GM18858 (cell line): ENCODE measurements around the gene PTDSS2.
"Not testable (repeated sequence)": the region's sequence is repeated elsewhere in the genome, so short reads cannot be mapped to it uniquely, and the experiment has no call there.

Source experiments
- ATAC-seq: cut with Tn5 transposase; IDR thresholded peaks from one replicate; pipeline ENCODE4 v1.9.1; 2021; ENCODE audit not compliant: unreplicated experiment

The PTDSS2 gene

GRCh38 chr11:429931-430456 is 20.1 kb upstream of the PTDSS2 start:
- ATAC-seq, result no peak

- no peak for ATAC-seq
Measured at GRCh38 chr11:431921-432320, 18.2 kb upstream of the PTDSS2 start.

GRCh38 chr11:432501-433100 is 17.5 kb upstream of the PTDSS2 start:
- ATAC-seq, result no peak

GRCh38 chr11:433111-433510 is 17.0 kb upstream of the PTDSS2 start:
- ATAC-seq, result no peak

GRCh38 chr11:433641-434040 is 16.4 kb upstream of the PTDSS2 start:
- no peak for ATAC-seq

GRCh38 chr11:434496-434895 is 15.6 kb upstream of the PTDSS2 start:
- no peak for ATAC-seq

DNA sequence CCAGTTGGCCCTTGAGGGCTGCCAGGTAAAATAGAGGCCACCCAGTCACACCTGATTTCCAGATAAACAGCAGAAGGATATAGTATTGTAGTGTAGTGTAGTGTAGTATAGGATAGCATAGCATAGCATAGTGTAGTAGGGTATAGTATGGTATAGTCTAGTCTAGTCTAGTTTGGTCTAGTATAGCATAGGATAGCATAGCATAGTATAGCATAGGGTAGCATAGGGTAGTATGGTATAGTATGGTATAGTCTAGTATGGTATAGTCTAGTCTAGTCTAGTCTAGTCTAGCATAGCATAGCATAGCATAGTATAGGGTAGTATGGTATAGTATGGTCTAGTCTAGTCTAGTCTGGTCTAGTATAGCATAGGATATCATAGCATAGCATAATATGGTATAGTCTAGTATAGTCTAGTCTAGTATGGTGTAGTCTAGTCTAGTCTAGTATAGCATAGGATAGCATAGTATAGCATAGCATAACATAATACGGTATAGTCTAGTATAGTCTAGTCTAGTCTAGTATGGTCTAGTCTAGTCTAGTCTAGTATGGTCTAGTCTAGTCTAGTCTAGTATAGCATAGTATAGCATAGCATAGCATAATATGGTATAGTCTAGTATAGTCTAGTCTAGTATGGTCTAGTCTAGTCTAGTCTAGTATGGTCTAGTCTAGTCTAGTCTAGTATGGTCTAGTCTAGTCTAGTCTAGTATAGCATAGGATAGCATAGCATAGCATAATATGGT is 14.9 kb upstream of the PTDSS2 start:
- ATAC-seq, result not testable (repeated sequence)

DNA sequence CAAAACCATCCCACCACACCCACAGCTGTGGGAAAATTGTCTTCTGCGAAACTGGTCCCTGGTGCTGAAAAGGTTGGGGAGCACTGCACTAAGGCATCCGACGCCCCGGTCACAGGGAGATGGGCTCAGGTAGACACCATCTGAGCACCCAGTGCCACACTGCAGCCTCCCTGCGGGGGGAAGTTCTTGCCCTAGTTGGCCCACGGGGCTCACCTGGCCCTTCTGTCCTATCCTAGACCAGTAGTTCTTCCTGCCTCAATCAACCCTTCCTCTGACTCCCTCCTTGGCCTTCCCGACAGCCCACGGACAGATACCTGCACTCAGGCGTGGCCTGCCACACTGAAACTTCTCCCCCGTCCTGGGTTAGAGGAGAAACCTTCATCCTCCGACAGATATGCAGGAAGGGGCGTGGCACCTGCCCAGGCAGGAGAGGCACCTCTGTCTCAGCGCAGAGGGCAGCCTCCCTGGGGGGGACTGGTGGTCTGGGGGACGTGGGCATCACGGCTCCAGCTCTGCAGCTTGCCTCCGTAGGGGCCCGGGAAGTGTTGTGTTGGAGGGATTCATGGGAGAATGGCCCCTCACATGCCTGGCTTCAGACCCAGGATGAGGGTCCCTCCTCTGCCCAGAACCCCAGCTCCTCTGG is 12.7 kb upstream of the PTDSS2 start:
- no peak for ATAC-seq

DNA sequence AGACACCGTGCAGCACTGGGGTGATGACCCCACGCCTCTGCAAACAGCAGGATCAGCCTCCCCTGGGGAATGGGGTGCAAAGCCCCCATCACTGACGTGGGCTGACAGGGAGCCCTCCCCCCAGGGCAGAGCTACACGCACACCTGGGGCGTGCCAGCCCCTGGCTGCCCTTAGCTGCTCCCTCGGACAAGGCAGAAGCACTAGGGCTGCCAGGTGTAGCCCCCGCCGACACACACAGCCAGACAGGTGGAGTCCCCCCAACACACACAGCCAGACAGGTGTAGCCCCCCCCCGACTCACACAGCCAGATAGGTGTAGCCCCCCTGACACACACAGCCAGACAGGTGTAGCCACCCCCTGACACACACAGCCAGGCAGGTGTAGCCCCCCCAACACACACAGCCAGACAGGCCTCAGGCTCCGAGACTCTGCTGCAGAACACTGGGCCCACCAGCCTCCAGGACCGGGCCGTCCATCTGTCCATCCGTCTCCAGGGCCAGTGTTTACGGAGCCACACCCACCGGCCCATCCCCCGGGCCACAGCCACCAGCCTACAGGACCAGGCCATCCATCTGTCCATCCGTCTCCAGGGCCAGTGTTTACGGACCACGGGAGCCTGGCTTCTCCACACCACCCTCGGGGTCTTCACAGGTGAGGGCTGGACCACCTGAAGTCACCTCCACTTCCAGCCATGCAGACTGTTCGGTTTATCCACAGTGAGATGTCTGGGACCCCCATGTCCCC is 11.8 kb upstream of the PTDSS2 start:
- no peak for ATAC-seq

DNA sequence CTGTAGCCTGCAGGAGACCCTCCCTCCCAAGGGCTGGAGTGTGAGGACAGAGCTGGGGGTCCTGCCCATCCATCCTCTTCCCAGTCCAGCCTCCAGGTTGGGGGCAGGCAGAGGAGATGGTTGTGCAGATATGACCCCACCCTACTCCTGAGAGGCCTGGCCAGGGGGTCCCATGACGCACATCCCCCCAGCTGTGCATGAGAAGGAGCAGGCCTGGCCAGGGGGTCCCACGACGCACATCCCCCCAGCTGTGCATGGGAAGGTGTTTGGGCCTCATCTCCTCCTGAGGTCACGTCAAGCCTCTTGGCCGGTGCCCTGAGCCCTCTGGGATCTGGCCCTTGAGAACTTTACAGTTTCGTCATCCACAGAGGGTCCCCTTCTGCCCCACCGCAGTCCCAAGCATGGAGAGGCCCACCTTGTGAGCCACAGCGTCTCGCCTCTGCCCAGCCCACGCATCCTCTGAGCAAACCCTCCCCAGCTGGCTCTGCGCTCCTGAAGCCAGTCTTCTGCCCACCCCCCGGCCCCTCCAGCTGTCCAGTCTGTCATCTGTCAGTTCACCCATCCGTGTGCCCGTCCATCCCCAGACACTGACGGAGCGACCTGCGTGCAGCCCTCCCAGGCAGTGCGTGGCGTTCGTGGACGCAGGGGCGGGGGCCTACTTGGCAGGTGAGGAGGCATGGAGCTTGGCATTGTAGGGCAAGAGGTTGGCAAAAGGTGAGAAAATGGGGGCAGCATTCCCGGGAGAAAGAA is 10.6 kb upstream of the PTDSS2 start:
- no peak for ATAC-seq

GRCh38 chr11:440065-441042 is 9.7 kb upstream of the PTDSS2 start:
- ATAC-seq, result no peak

GRCh38 chr11:441043-441417 is 9.0 kb upstream of the PTDSS2 start:
- ATAC-seq, result no peak

DNA sequence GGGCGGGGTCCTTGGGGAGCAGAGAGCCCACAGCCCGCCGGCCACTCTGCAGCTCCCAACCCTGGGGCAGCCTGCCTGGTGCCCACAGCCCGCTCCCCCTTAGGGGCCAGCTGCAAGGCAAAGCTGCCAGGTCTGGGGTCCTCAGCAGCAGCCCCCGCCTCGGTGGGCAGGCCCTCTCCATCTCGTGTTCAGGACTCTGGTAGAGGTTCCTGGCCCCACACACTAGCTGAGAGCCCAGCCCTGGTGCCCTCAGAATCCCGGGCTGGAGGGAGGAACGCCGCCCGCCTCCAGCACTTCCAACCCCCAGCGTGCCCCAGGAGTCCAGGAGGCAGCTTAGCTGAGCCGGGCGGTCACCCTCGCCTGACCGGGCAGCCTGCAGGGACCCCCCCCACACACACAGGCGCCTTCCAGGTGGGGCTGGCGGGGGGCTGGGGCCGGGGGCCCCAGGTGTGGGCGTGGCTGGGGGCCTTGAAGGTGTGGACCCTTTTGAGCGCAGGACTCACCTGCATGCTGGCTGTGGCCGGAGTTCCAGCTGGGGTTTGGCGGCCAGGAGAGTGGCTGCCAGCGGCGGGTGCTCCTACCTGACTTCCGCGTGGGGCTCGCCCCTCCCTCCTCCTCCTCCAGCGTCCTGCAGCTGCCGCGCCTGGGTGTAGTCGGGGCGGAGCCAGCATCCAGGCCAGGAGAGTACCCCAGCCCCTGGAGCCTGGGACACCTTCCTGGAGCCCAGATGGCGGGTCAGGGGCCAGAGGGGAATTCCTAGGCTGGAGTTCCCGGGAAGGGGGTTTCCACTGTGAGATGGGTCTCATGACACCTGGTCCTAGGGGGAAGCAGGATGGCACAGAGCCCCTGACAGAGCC is 8.4 kb upstream of the PTDSS2 start, which contains the start of gene ANO9:
Gene ANO9 (minus strand): TSS at position 594 of the 857 bp plus-strand sequence. CDS start 85 bp downstream, at position 509.
- no peak for ATAC-seq

DNA sequence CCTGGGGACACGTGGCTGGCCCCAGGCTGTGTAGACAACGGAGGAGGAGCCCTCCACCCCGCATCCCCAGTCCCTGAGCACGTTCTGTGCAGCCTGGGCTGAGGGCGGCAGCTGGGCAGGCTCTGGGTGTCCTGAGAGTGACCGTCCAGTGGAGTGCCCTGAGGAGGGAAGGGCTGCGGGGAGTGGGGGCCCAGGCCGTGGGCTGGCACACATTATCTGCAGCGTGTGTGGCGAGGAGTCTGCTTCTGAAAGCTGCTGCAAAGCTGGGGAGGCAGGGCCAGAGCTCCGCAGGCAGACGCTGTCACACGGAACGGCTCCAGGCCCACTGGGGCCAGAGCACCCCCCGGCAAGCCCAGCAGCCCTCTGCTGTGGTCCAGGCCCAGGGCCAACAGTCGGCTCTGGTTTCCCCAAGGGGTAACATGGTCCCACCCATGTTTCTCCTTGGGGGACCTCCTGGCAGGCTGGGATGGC is 7.4 kb upstream of the PTDSS2 start:
- no peak for ATAC-seq

- no peak for ATAC-seq
Measured at GRCh38 chr11:443542-444199, 6.4 kb upstream of the PTDSS2 start.

GRCh38 chr11:444396-445144 is 5.5 kb upstream of the PTDSS2 start:
- no peak for ATAC-seq
